LNCAP (cell line): ENCODE results near the gene CNOT6.

ENCODE experiments used
- CTCF ChIP-seq: fragments of 450-650 bp; IDR thresholded peaks from 2 replicates; pipeline ENCODE4 v1.5.1; 2017; ENCODE audit warnings: mild to moderate bottlenecking

CNOT6 gene

GRCh38 chr5:180586870-180587269 is 92.7 kb downstream of the CNOT6 start:
- TF ChIP-seq CTCF = no peak

GRCh38 chr5:180589771-180590542 is 95.8 kb downstream of the CNOT6 start:
- no peak for TF ChIP-seq CTCF

GRCh38 chr5:180590543-180591310 is 96.5 kb downstream of the CNOT6 start:
- no peak for TF ChIP-seq CTCF

- no peak for TF ChIP-seq CTCF
Observed at GRCh38 chr5:180591311-180591887, 97.2 kb downstream of the CNOT6 start, which contains the start of gene SCGB3A1. SCGB3A1 (minus strand) TSS chr5:180591499; CDS start chr5:180591462, 37 bp downstream.

GRCh38 chr5:180592176-180592575 is 98.0 kb downstream of the CNOT6 start:
- no peak for TF ChIP-seq CTCF

GRCh38 chr5:180593446-180594206 is 99.4 kb downstream of the CNOT6 start:
- TF ChIP-seq CTCF = no peak
